ENCODE results near the gene SPPL2C. TPM values are rescaled to one million over a fixed set of nuclear protein-coding genes. Genes with fewer than 3 reads are reported as not detected.

SPPL2C gene
- total RNA-seq, 1 experiment from 2014 or later, result not detected

DNA sequence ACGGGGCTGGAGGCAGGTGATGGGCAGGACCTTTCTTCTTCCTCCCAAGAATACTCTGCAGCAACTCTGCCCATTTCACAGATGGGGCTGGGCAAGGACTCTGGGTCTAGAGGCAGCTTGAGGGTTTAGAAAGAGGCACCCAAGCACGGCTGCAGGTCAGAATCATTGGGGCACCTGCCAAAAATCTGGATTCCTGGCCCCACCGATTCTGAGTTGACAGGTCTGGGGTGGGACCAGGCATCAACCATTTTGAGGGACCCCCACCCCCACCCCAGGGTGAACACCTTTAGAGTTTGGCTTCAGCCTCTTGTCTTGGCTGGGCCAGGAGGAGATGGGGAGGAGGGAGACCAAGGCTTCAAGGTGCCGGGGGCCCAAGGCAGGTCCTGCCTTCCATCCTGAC lies 5.3 kb downstream of the SPPL2C start:
- WGBS (ENCODE audit: extremely low coverage, insufficient read length, low lambda C conversion rate), result no CpG with 5 or more reads among the region's 4 CpGs

More for the DNA sequence above, 5.3 kb downstream of the SPPL2C start:
- no peak overlapping the region for H2BK12ac ChIP-seq (ENCODE audit: insufficient read length, low read depth, low read length)
- H2BK5ac ChIP-seq (ENCODE audit: insufficient read length, low read length), result no peak overlapping the region
- no peaks in the 10 kb centered on the region for H3K9me3 ChIP-seq (ENCODE audit: control insufficient read depth, low read depth, low read length)
- H3K4ac ChIP-seq (ENCODE audit: low read depth, low read length), result no peak overlapping the region
- H2BK20ac ChIP-seq (ENCODE audit: low read depth, low read length, poor library complexity, severe bottlenecking), result no peak overlapping the region
- H4K20me1 ChIP-seq (ENCODE audit: control insufficient read depth, insufficient read depth, insufficient read length), result peaks cover 4% of the 10 kb centered on the region
- no peaks in the 10 kb centered on the region for H3K23me2 ChIP-seq (ENCODE audit: insufficient read length, low read depth, low read length, poor library complexity, severe bottlenecking)
- no peak overlapping the region for H4K5ac ChIP-seq (ENCODE audit: insufficient read length, low read depth, low read length)
- no peak overlapping the region for H3T11ph ChIP-seq (ENCODE audit: low read length)
- H3K23ac ChIP-seq (ENCODE audit: insufficient read length, low read depth, low read length), result no peak overlapping the region
- no peak overlapping the region for H3K27ac Mint-ChIP-seq
- no peak overlapping the region for H3K4me3 Mint-ChIP-seq
- no peak overlapping the region; the same call in 1 of the 2 replicates for H3K14ac ChIP-seq (ENCODE audit: insufficient read depth, low read length)
- H3K56ac ChIP-seq (ENCODE audit: insufficient read length, low read depth, low read length), result no peak overlapping the region
- no peak overlapping the region for H2BK15ac ChIP-seq (ENCODE audit: low read depth, low read length)
- H3K4me1 Mint-ChIP-seq, result 0 out of 4 replicates have a peak, but pooled peaks cover 0 to 3% of the 10 kb centered on the region in 2 experiments
- no peaks in the 10 kb centered on the region for H3K79me2 ChIP-seq (ENCODE audit: insufficient read depth, low read length)
- no peak overlapping the region for H2AFZ ChIP-seq (ENCODE audit: low read length)
- no peaks in the 10 kb centered on the region for H3K79me1 ChIP-seq (ENCODE audit: insufficient read depth, low read depth, low read length, poor library complexity, severe bottlenecking)
- no peak overlapping the region for H4K91ac ChIP-seq (ENCODE audit: insufficient read length, low read depth, low read length)
- H3K9me3 Mint-ChIP-seq, result 0 out of 5 replicates have a peak, but pooled peaks cover 0 to under 1% of the 10 kb centered on the region in 2 experiments
- H3K4me2 ChIP-seq (ENCODE audit: insufficient read depth, insufficient read length, low read length), result no peak overlapping the region
- no peak overlapping the region for H3K9ac ChIP-seq (ENCODE audit: extremely low read depth, insufficient read length, low read length)
- no peaks in the 10 kb centered on the region for H3K36me3 Mint-ChIP-seq (ENCODE audit: insufficient read depth in 1 of 3, low read depth in 3 of 3)
- no peak overlapping the region for H2BK120ac ChIP-seq (ENCODE audit: low read depth, low read length, poor library complexity, severe bottlenecking)
- H4K8ac ChIP-seq (replicated peaks; ENCODE audit: insufficient read length, low read depth, low read length), result no peak overlapping the region
- H3K27me3 Mint-ChIP-seq (ENCODE audit: low read depth), result peaks cover 15% of the 10 kb centered on the region
- no peak overlapping the region for H3K18ac ChIP-seq (ENCODE audit: insufficient read length, low read depth, low read length)
- H3K4me1 ChIP-seq (ENCODE audit: insufficient read depth, low read length), result no peaks in the 10 kb centered on the region
- TF ChIP-seq, protein P1, sequence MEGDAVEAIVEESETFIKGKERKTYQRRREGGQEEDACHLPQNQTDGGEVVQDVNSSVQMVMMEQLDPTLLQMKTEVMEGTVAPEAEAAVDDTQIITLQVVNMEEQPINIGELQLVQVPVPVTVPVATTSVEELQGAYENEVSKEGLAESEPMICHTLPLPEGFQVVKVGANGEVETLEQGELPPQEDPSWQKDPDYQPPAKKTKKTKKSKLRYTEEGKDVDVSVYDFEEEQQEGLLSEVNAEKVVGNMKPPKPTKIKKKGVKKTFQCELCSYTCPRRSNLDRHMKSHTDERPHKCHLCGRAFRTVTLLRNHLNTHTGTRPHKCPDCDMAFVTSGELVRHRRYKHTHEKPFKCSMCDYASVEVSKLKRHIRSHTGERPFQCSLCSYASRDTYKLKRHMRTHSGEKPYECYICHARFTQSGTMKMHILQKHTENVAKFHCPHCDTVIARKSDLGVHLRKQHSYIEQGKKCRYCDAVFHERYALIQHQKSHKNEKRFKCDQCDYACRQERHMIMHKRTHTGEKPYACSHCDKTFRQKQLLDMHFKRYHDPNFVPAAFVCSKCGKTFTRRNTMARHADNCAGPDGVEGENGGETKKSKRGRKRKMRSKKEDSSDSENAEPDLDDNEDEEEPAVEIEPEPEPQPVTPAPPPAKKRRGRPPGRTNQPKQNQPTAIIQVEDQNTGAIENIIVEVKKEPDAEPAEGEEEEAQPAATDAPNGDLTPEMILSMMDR (conservative IDR thresholded peaks at IDR 0.05), result no peak
- no peak overlapping the region for H2AK5ac ChIP-seq (ENCODE audit: insufficient read length, low read length)
- no peak overlapping the region for H3K27ac ChIP-seq (ENCODE audit: insufficient read length, low read depth, low read length)
- DNase-seq, result no peak
- H3K27me3 ChIP-seq (ENCODE audit: insufficient read depth, low read length), result peaks cover 3% of the 10 kb centered on the region; the same call in 1 of the 2 replicates
